Astrocyte of the hippocampus (primary cell): ENCODE data around the gene PDIA6.

ENCODE experiments used
- DNase-seq: peaks from one replicate; pipeline ENCODE4 v3.0.0; 2011; ENCODE audit warnings: low read depth, low spot score

The PDIA6 gene

GRCh38 chr2:10764096-10764785 lies 48.3 kb downstream of the PDIA6 start:
- DNase-seq = no peak

GRCh38 chr2:10763461-10763800 lies 49.2 kb downstream of the PDIA6 start:
- DNase-seq = no peak

- no peak for DNase-seq
Observed at GRCh38 chr2:10762651-10763460, 49.7 kb downstream of the PDIA6 start.

- no peak for DNase-seq
Observed at GRCh38 chr2:10761591-10761990, 51.0 kb downstream of the PDIA6 start.

GRCh38 chr2:10760794-10761504 lies 51.6 kb downstream of the PDIA6 start:
- DNase-seq = no peak

- no peak for DNase-seq
Observed at GRCh38 chr2:10759151-10759714, 53.4 kb downstream of the PDIA6 start.

GRCh38 chr2:10757814-10758286 lies 54.7 kb downstream of the PDIA6 start:
- no peak for DNase-seq

GRCh38 chr2:10755621-10756020 lies 57.0 kb downstream of the PDIA6 start:
- DNase-seq = no peak

- DNase-seq = no peak
Observed at GRCh38 chr2:10753876-10754275, 58.7 kb downstream of the PDIA6 start.

GRCh38 chr2:10753156-10753555 lies 59.4 kb downstream of the PDIA6 start:
- DNase-seq = no peak

GRCh38 chr2:10752236-10752635 lies 60.3 kb downstream of the PDIA6 start:
- no peak for DNase-seq

- DNase-seq = no peak
Observed at GRCh38 chr2:10750610-10751009, 62.0 kb downstream of the PDIA6 start.

GRCh38 chr2:10742666-10743065 lies 69.9 kb downstream of the PDIA6 start:
- no peak for DNase-seq

- no peak for DNase-seq
Observed at GRCh38 chr2:10741139-10741538, 71.4 kb downstream of the PDIA6 start.

GRCh38 chr2:10740226-10740625 lies 72.4 kb downstream of the PDIA6 start:
- no peak for DNase-seq

GRCh38 chr2:10738192-10738591 lies 74.4 kb downstream of the PDIA6 start:
- no peak for DNase-seq

GRCh38 chr2:10733980-10734379 lies 78.6 kb downstream of the PDIA6 start:
- no peak for DNase-seq

- no peak for DNase-seq
Observed at GRCh38 chr2:10733566-10733925, 79.0 kb downstream of the PDIA6 start.
